PC-3 (cell line): Measurements from ENCODE around the gene ARHGAP32. TPM values are rescaled to one million over a fixed set of nuclear protein-coding genes. Genes with fewer than 3 reads are reported as not detected.
"Not testable (repeated sequence)": the region's sequence is repeated elsewhere in the genome, so short reads cannot be mapped to it uniquely, and the experiment has no call there.

ENCODE experiments used
- ATAC-seq: fragments of 200-7000 bp; cut with Tn5 transposase; 2 replicates; pipeline ENCODE4 v1.9.1; 2020; ENCODE audit warnings: mild to moderate bottlenecking, moderate library complexity
- BruUV-seq: library from RNA; stranded (reverse); fragments of 400-500 nt; replicated peaks from 2 replicates; lab custom pipeline; 2021; lab: Mats Ljungman, UMichigan
- CTCF ChIA-PET: fragments of 300-600 bp; sonication (Branson Sonifier 250); formaldehyde crosslinking; loops from one replicate; lab custom pipeline; 2022; ENCODE audit warnings: antibody characterized with exemption; lab: Charles Lee
- POLR2A ChIA-PET: fragments of 300-600 bp; sonication (Branson Sonifier 250); formaldehyde crosslinking; loops from one replicate; lab custom pipeline; 2022; ENCODE audit warnings: antibody characterized with exemption; ENCODE audit not compliant: unreplicated experiment; lab: Charles Lee
- DNase-seq: peaks from one replicate; pipeline ENCODE4 v3.0.0-alpha.2; 2015
- H2AFZ ChIP-seq: fragments of 300-600 bp; sonication (generic); 2 replicates; pipeline ENCODE4 v1.6.0; 2016; ENCODE audit warnings: antibody characterized with exemption, low read length
- H3F3A ChIP-seq: fragments of 300-600 bp; sonication (generic); one replicate; pipeline ENCODE4 v1.6.0; 2017; ENCODE audit warnings: antibody characterized with exemption, low read length, control low read depth, mild to moderate bottlenecking; ENCODE audit not compliant: unreplicated experiment
- H3K27ac ChIP-seq: fragments of 300-600 bp; sonication (generic); 2 replicates; pipeline ENCODE4 v1.5.1; 2016; ENCODE audit warnings: mild to moderate bottlenecking, low read length
- H3K27me3 ChIP-seq: fragments of 300-600 bp; sonication (generic); 2 replicates; pipeline ENCODE4 v1.6.1; 2016; ENCODE audit warnings: low read length, mixed read lengths
- H3K36me3 ChIP-seq: fragments of 300-600 bp; sonication (generic); 2 replicates; pipeline ENCODE4 v1.6.1; 2016; ENCODE audit warnings: low read depth, mixed run types, low read length, mixed read lengths
- H3K4me1 ChIP-seq: fragments of 300-600 bp; sonication (generic); 2 replicates; pipeline ENCODE4 v1.5.1; 2016; ENCODE audit warnings: low read length; ENCODE audit not compliant: insufficient read depth
- H3K4me2 ChIP-seq: fragments of 300-600 bp; sonication (generic); 2 replicates; pipeline ENCODE4 v1.6.0; 2016; ENCODE audit warnings: low read length
- H3K4me3 ChIP-seq: fragments of 300-600 bp; sonication (generic); 2 replicates; pipeline ENCODE4 v1.5.1; 2016; ENCODE audit warnings: mild to moderate bottlenecking, low read length, mixed read lengths
- H3K79me2 ChIP-seq: fragments of 300-600 bp; sonication (generic); 2 replicates; pipeline ENCODE4 v1.6.1; 2017; ENCODE audit warnings: low read length, mixed read lengths
- H3K9ac ChIP-seq: fragments of 300-600 bp; sonication (generic); 2 replicates; pipeline ENCODE4 v1.6.0; 2016; ENCODE audit warnings: mild to moderate bottlenecking, low read length
- H3K9me2 ChIP-seq: fragments of 300-600 bp; sonication (generic); replicated peaks from 2 replicates; pipeline ENCODE4 v1.6.1; 2016; ENCODE audit warnings: mixed run types, low read length, mixed read lengths
- H3K9me3 ChIP-seq: fragments of 300-600 bp; sonication (generic); 2 replicates; pipeline ENCODE4 v1.6.1; 2016; ENCODE audit warnings: low read length, mixed read lengths
- H4K20me1 ChIP-seq: fragments of 300-600 bp; sonication (generic); 2 replicates; pipeline ENCODE4 v1.6.1; 2016; ENCODE audit warnings: low read length, mixed read lengths
- EZH2 ChIP-seq: fragments of 300-600 bp; sonication (generic); IDR thresholded peaks from one replicate; pipeline ENCODE4 v1.6.1; 2017; ENCODE audit warnings: antibody characterized with exemption, mild to moderate bottlenecking, low read length; ENCODE audit not compliant: unreplicated experiment
- EZH2phosphoT487 ChIP-seq: fragments of 300-600 bp; sonication (generic); IDR thresholded peaks from 2 replicates; pipeline ENCODE4 v1.6.1; 2018; ENCODE audit warnings: mild to moderate bottlenecking, antibody characterized with exemption, low read length, borderline replicate concordance
- intact Hi-C: fragments of 100-400 bp; cut with micrococcal nuclease; formaldehyde crosslinking; loops from 2 replicates; pipeline ENCODE4 v1.9.0; 2023
- total RNA-seq: library from RNA; depleted of rRNA; stranded (reverse); fragments of >200 nt; gene quantifications from 2 replicates; pipeline ENCODE4 v1.2.3, GENCODE V29; 2014
- TF ChIP-seq, protein P1 (sequence below): fragments of 300-600 bp; sonication (generic); conservative IDR thresholded peaks from 2 replicates; pipeline ENCODE4 v1.5.1; 2017; ENCODE audit warnings: antibody characterized with exemption, low read depth, mild to moderate bottlenecking, low read length

The ARHGAP32 gene
- total RNA-seq, 1 experiment from 2014 or later: 13.7 TPM

DNA sequence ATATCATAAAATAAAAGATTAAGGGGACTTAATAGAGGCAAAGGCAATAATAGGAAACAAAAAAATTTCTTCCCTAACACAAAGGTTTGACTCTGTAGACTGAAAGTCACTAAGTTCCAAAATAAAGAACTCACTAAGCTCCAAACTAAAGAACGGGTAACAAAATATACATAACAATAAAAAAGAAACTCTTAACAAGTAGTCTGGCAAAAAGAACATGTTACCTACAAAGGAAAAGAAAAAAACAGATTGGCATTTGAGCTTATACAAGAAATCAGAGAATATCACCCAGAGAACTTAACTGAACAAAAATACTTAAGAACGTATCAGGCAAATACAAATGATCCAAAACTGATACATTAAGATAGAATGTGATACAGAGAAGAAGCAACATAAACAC is 7.5 kb downstream of the ARHGAP32 start:
- H2AFZ ChIP-seq: no peak overlapping the region
- ChIA-PET POLR2A (no interaction called here), CTCF (no interaction called here)
- H4K20me1 ChIP-seq: no peaks in the 10 kb centered on the region; the same call in 1 of the 2 replicates
- ATAC-seq (no peak), DNase-seq (no peak)
- H3K9ac ChIP-seq: no peak overlapping the region
- BruUV-seq: no TSS peak
- no peaks in the 10 kb centered on the region for H3K36me3 ChIP-seq
- no peaks in the 10 kb centered on the region for H3K27me3 ChIP-seq
- intact Hi-C loops: no loop called here
- no peak overlapping the region for H3K4me3 ChIP-seq
- no peaks in the 10 kb centered on the region for H3K9me2 ChIP-seq
- H3K4me1 ChIP-seq: no peaks in the 10 kb centered on the region
- no peak overlapping the region for H3K4me2 ChIP-seq
- H3K9me3 ChIP-seq: no peaks in the 10 kb centered on the region
- no peaks in the 10 kb centered on the region for H3F3A ChIP-seq
- no peak overlapping the region for H3K27ac ChIP-seq
- no peaks in the 10 kb centered on the region for H3K79me2 ChIP-seq
- TF ChIP-seq, protein P1, sequence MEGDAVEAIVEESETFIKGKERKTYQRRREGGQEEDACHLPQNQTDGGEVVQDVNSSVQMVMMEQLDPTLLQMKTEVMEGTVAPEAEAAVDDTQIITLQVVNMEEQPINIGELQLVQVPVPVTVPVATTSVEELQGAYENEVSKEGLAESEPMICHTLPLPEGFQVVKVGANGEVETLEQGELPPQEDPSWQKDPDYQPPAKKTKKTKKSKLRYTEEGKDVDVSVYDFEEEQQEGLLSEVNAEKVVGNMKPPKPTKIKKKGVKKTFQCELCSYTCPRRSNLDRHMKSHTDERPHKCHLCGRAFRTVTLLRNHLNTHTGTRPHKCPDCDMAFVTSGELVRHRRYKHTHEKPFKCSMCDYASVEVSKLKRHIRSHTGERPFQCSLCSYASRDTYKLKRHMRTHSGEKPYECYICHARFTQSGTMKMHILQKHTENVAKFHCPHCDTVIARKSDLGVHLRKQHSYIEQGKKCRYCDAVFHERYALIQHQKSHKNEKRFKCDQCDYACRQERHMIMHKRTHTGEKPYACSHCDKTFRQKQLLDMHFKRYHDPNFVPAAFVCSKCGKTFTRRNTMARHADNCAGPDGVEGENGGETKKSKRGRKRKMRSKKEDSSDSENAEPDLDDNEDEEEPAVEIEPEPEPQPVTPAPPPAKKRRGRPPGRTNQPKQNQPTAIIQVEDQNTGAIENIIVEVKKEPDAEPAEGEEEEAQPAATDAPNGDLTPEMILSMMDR: no peak
- no peak for TF ChIP-seq EZH2
- no peak for TF ChIP-seq EZH2phosphoT487

DNA sequence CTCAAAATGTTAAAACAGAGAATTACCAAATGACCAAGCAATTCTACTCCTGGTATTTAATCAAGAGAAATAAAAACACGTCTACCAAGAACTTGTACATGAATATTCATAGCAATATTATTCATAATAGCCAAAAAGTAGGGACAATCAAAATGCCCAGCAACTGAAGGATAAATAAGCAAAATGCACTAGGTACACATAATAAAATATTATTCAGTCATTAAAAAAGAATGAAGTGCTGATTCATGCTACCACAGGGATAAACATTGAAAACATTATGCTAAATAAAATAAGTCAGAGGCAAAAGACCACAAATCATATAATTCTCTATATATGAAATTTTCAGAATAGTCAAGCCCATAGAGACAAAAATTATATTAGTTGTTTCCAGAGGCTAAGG is 24.8 kb downstream of the ARHGAP32 start:
- BruUV-seq: no TSS peak
- POLR2A ChIA-PET: no interaction called here
- CTCF ChIA-PET: no interaction called here

DNA sequence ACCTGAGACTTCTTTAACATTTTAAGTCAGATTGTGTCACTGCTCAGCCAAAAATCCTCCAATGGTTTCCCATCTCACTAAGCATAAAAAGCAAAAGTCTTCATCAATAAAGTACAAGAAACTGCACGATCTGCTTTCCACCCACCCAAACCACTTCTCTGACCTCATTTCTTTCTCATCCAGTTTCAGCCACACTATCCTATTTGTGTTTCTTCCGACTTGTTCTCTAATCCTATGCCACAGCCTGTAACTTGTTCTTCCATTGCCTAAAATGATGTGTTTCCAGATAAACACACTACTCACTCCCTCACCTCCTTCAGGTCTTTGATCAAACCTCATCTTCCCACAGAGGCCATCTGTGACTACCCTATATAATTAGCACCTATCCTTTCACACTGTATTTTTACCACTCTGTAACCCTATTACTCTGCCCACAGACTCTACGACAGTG is 28.4 kb downstream of the ARHGAP32 start:
- POLR2A ChIA-PET: no interaction called here
- TF ChIP-seq EZH2 (no peak), EZH2phosphoT487 (no peak)
- TF ChIP-seq, protein P1: no peak
- Histone ChIP-seq H3K79me2 (no peaks in the 10 kb centered on the region), H2AFZ (no peak overlapping the region), H3K27ac (no peak overlapping the region), H3K9me2 (no peaks in the 10 kb centered on the region), H3K4me3 (no peak overlapping the region), H3K4me1 (peaks cover 18% of the 10 kb centered on the region), H3K27me3 (no peaks in the 10 kb centered on the region), H3K4me2 (no peak overlapping the region), H3F3A (no peaks in the 10 kb centered on the region), H3K9ac (no peak overlapping the region), H3K9me3 (no peaks in the 10 kb centered on the region), H3K36me3 (no peaks in the 10 kb centered on the region), H4K20me1 (no peaks in the 10 kb centered on the region)
- ATAC-seq: no peak
- BruUV-seq: no TSS peak
- DNase-seq: no peak
- CTCF ChIA-PET: no interaction called here
- intact Hi-C loops: no loop called here

More for the DNA sequence above, 24.8 kb downstream of the ARHGAP32 start:
- Histone ChIP-seq H4K20me1 (no peaks in the 10 kb centered on the region), H3K9ac (no peak overlapping the region), H3K4me1 (peaks cover 18% of the 10 kb centered on the region), H3K9me3 (no peaks in the 10 kb centered on the region), H3K4me2 (peak overlapping the region; percentile 43), H3K4me3 (no peak overlapping the region), H3K36me3 (no peaks in the 10 kb centered on the region), H3K9me2 (no peaks in the 10 kb centered on the region), H3F3A (no peaks in the 10 kb centered on the region), H3K79me2 (no peaks in the 10 kb centered on the region), H2AFZ (no peak overlapping the region; the same call in 1 of the 2 replicates), H3K27me3 (no peaks in the 10 kb centered on the region), H3K27ac (peak overlapping the region; percentile 38)
- intact Hi-C loops: loop anchor here (1.0 kb wide), 1 partner anchor 24 kb away; no protein-coding TSS in a partner anchor
- peak; percentile 65 for DNase-seq
- ATAC-seq: peak; percentile 90
- TF ChIP-seq, protein P1: no peak
- no peak for TF ChIP-seq EZH2phosphoT487
- no peak for TF ChIP-seq EZH2

DNA sequence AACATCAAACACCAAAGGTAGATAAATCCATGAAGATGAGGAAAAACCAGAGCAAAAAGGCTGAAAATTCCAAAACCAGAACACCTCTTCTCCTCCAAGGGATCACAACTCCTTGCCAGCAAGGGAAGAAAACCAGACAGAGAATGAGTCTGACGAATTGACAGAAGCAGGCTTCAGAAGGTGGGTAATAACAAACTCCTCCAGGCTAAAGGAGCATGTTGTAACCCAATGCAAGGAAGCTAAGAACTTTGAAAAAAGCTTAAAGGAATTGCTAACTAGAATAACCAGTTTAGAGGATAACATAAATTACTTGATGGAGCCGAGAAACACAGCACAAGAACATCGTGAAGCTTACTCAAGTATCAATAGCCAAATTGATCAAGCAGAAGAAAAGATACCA is 35.0 kb downstream of the ARHGAP32 start:
- H3K27me3 ChIP-seq, intact Hi-C loops, H3K9me2 ChIP-seq, H3K4me2 ChIP-seq, CTCF ChIA-PET, H3K27ac ChIP-seq, H4K20me1 ChIP-seq, DNase-seq, BruUV-seq, ATAC-seq, H3K4me3 ChIP-seq, H3K9ac ChIP-seq, H3K79me2 ChIP-seq, H3K4me1 ChIP-seq, H3K9me3 ChIP-seq, H2AFZ ChIP-seq, POLR2A ChIA-PET, H3K36me3 ChIP-seq, H3F3A ChIP-seq: not testable (repeated sequence)
